Activated CD4-positive, alpha-beta T cell treated with anti-CD3 and anti-CD28 coated beads, Interleukin-2, amount 50 U/mL, for 4 hours (primary cell): ENCODE results near the gene G2E3.
"Not testable (repeated sequence)": the region's sequence is repeated elsewhere in the genome, so short reads cannot be mapped to it uniquely, and the experiment has no call there.

ENCODE experiments used
- DNase-seq, 2 experiments: peaks; one replicate each; pipeline ENCODE4 v3.0.0-alpha.2; 2020

G2E3 gene, protein sequence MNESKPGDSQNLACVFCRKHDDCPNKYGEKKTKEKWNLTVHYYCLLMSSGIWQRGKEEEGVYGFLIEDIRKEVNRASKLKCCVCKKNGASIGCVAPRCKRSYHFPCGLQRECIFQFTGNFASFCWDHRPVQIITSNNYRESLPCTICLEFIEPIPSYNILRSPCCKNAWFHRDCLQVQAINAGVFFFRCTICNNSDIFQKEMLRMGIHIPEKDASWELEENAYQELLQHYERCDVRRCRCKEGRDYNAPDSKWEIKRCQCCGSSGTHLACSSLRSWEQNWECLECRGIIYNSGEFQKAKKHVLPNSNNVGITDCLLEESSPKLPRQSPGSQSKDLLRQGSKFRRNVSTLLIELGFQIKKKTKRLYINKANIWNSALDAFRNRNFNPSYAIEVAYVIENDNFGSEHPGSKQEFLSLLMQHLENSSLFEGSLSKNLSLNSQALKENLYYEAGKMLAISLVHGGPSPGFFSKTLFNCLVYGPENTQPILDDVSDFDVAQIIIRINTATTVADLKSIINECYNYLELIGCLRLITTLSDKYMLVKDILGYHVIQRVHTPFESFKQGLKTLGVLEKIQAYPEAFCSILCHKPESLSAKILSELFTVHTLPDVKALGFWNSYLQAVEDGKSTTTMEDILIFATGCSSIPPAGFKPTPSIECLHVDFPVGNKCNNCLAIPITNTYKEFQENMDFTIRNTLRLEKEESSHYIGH

DNA sequence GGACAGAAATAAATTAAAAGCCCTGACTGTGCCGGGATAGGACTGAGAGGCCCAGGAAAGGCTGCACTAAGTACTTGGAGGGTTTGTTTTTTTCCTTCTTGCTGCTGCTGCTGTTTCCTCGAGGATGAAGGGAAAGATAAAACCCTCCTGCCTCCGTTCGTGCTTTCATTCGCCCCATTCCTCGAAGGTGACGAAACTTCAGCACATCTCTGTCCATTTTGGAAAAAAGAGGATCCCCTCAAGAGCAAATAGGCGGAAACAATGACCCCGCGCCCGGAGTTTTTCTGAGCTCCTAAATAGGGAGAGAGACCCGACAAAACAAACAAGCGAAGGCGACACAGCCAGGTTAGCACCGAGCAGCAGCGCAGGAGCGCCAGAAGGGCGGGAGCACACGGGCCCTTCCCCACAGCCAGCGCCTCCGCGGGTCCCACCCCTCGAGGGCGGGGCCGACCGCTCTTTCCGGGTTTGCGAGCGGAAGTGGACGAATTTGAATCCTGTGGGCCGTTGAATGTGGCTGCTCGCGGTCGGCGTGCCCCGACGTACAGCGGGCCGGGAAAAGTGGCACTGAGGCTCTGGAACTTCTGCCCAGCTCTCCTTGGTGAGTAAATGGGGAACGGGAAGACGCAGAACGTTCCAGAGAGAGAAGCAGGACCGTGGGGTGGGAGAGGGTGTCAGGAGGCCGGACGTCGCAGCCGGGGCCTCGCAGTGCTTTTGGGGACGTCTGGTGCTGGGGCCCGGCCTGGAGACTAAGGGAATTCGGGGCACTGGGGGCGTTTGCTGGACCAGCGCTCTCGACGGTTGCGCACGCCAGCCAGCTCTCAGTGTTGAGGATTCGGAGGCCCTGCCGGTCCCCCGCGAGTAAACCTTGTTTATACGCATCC lies at the start of gene G2E3:
G2E3 (plus strand) TSS at position 484 of the 881 bp plus-strand sequence. CDS start 21,922 bp downstream, outside the sequence.
- DNase-seq: peak; percentile 79 to 83

DNA sequence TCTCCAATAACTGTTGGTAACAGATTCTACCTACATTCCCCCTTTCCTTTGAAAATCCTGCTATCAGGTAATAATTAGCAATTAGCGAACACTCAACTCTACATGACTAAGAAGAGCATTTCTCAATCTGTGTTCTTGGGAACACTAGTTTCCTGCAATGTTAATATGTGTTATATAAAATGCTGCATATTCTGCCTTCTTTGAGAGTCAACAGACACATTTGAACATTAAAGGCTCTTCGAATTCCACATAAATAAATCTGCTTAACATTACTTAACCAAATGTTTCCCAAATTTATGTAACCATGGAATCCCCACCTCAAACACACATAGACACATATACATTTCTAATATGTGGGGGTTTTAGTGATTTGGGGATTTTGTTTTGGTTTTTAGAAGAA lies 41.2 kb upstream of the G2E3 start:
- DNase-seq: no peak

DNA sequence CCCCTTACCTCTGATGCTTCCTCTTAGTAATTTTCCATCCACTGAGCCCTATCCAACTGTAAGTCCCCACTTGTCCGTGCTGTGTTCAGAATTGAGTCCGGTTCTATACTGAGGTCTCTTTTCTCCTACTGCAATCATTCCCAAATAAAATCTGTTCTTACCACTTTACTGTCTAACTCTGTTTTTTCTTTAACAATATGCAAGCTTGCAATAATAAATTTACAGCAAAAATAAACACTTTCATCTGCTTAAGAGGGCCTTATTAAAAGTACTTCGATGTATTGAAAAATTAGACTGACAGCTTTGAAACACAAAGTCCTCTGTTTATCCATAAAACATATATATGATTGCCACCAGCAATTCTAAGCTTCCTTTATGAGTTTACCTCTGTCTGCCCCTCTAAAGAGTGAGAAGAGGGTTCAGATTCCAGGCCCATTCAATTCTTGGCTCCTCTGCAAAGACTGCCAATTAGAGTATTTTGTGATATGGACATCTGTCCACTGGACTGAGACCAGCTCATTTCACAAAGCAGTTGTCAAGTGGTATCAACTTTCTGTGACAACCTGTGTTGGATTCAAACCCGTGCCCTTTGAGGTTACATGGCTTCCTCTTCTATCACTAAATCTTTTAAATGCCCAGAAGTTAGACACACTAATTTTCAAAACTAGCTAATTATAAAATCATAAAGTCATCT lies 39.9 kb upstream of the G2E3 start:
- DNase-seq: no peak

DNA sequence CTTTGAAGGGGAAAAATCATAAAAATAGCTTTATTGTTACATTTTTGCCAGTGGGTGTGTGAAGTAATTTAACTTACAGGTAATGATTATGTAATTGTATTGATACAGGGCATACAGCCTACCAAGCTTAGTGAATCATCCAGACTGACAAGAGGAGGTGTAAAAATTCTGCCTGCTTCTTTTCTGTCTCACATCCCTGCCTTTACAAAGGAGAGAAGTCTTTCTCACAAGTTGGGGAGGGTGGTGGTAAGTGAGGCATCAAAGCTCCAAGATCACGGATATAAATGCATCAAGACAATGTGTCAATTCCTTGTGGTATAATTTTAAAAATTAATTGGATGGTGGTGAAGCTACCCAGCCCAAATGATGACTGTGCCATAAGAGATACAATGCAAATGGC lies 39.0 kb upstream of the G2E3 start:
- no peak for DNase-seq

DNA sequence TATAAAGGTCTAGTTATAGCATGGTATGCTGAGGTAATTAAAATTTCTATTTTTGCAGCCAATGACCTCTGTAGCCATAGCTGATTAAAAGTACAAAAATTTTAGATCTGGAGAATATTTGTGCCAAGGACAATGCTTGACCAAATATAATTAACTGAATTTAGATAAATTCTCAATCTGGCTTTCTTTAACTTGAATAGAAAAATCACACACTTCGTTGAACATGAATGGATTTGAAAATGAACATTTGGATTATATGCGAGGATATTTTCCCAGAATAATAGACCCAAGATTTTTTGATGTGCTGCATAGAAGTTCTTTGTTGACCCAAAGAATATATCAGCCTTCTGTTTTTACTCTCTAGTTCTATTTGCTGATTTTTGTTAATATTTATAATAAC lies 38.4 kb upstream of the G2E3 start:
- no peak for DNase-seq

DNA sequence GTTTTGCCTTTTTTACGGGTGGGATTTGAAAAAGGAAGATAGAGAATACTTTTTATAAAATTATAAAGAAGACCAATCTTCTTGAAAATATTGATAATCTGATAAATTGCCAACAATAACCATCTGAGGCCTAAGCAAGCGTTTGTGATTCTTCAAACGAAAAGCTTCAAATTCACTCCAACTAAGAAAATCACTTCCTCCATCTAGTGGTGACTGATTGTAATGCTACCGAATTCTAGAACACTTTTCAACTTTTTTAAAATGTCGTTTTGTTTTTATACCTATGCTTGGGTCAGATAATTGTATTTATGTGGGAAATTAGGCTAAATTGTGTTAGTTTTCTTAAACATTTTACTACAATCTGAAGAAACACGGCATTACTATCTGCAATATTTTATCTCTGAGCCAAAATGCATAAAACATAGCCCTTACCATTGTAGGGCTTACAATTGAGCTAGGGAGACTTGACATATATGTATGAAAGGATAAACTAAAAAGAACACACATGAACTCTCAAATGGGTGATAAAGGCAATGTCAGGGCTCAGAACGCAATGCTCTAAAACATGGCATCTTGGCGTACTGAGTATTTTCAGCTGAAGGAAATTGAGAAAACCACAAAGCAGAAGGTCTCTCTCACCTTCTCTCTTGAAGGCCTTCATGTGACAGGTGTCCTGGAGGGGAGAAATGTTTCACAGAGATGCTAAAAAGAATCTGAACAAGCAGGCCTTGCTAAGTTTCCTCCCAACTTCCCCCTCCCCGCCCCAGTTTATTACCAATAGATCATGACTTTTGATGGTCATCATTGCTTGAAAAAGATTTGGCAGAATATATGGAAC lies 36.8 kb upstream of the G2E3 start:
- DNase-seq: no peak

DNA sequence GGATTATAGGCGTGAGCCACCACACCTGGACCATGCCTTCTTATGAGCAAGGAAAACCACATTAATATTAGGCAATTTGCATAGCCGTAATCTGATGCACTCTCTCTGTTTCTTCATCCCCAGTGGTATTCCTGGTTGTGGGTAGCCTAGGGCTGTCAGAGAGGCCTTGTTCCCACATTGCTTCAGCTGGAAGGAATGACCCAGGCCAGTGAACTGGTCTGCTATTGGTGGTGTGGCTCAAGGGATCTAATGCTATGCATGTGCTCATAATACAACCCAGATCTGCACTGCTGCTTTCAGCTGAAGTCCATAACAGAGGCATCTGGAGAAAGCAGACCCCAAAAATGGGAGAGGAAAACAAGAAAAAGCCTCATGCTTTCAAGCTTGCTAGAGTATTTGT lies 33.1 kb upstream of the G2E3 start:
- no peak for DNase-seq

DNA sequence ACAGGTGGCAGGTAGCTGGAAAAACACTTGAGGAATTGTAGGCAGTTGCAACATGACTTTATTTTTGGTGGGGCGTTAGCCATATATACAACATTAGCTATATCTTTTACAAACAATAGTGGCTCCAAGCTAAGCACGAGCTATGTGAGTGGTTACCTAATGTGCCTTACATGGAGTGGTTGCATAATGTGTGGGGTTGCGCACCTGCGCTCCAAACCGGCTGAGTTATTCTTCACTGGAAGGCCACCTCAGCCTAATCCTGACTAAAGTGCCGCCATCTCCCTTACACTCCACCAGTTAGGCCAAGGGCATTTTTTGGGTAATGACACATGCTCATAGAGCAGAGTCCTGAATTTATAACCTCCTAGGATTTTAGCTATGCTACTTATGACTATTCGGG lies 31.8 kb upstream of the G2E3 start:
- DNase-seq: no peak

DNA sequence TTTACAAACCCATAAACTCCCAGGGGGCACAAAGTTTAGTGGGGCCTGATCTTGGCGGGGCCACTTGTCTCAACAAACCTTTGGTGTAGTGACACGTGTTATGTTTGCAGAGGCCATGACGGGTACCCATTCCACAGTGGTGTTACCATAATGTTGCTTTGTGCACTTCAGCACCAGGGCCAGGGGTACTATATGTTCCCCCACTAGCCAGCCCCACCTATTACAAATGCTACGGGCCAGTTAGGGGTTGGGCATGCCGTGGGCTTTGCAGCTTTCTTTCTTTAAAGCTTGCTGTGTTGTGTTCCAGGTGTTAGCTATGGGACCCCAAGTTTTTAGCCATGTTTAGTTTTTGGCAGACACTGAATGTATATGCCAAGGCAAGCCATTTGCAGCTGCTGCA lies 30.8 kb upstream of the G2E3 start:
- DNase-seq: no peak

DNA sequence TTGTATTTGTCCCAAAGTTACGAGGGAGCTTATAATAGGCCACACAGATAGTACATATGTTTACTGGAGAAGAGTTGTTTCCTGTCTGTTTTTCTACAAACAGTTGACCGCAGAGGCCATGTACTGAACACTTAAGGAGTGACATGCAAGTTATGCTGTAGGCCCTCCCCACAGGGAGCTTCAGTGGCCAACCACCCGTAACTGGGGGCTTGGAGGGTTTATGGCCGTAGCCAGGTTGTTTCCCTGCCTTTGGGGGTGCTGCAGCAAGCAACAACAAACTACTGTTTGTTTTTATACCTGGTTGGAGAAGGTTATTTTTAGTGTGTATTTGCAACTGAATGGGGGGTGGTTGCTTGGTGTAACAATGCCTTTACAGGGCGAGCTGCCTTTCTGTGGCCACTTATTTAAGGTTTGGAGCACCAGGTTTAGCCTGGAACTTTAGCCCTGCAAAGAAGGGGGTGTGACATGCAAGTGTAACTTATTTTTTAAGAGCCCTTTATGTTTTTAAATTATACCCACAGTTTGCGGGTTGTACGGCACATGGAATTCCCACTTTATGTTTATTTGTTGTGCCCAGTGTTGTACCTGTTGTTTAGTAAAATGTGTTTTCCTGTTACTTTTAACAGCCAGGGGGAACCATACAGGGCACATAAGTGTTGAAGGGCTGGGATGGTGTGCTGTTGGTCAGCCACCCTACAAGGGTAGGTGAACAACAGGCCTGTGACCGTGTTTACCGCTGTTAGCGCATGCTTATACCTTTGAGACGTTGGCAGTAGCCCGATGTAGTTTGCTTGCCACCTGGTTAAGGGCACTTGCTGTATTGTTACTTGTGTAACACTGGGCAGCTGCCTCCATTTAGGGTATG lies 29.9 kb upstream of the G2E3 start:
- DNase-seq: no peak

DNA sequence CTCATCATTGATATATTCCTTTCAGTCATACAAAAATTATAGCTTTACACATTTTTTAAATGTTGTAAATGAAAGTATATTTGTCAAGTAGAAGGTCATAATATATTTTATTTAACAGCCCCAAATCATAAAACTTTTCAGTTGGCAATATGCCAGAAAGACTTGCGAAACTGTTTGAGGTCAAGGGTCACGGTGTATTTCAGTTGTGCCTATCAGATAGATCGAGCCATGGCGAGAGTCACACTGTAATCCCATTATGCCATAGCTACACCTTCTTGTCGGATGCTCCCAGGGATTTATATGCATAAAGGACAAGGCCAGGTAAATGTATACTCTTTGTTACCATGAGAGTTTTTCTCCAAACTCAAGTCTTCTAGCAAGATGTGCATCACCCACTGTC lies 26.7 kb upstream of the G2E3 start:
- DNase-seq: no peak

DNA sequence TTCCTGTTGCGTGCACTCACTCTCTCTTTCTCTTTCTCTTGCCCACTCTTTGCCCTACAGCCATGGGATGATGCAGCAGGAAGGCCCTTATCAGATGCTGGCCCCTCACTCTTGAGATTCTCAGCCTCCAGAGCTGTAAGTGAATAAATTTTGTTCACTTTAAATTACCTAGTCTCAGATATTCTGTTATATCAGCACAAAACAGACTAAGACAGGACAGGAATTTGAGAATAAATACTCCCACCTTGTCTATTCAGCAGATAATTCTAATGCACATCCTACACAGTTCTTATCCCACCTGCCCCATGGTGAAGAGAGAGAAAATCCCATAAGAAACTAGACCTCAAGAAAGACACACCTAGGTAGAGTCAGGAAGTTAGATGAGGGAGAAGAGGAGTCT lies 25.8 kb upstream of the G2E3 start:
- no peak for DNase-seq

DNA sequence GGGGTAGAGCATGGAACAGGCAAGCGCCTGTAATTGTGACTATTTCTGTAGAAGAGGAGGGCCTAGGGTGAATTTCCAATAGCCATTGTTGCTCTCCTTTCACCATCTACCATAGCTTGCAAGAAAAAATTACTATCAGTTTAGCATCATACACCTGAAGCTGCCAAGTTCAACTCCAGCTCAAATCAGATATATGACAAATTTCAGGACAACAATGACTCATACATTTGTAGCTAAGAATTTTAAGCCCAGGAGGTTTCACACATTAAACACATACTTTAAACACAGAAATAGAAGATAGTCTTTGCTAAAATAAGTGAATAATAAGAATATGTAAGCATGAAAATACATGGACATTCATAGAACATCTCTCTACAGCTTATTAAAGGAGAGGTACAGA lies 17.6 kb upstream of the G2E3 start:
- no peak for DNase-seq

DNA sequence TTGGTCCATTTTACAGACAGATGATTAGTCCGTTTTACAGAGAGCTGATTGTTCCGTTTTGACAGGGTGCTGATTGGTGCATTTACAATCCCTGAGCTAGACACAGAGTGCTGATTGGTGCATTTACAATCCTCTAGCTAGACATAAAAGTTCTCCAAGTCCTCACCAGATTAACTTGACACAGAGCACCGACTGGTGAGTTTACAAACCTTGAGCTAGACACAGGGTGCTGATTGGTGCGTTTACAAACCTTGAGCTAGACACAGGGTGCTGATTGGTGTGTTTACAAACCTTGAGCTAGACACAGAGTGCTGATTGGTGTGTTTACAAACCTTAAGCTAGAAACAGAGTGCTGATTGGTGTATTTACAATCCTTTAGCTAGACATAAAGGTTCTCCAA lies 12.2 kb upstream of the G2E3 start:
- DNase-seq: not testable (repeated sequence)

DNA sequence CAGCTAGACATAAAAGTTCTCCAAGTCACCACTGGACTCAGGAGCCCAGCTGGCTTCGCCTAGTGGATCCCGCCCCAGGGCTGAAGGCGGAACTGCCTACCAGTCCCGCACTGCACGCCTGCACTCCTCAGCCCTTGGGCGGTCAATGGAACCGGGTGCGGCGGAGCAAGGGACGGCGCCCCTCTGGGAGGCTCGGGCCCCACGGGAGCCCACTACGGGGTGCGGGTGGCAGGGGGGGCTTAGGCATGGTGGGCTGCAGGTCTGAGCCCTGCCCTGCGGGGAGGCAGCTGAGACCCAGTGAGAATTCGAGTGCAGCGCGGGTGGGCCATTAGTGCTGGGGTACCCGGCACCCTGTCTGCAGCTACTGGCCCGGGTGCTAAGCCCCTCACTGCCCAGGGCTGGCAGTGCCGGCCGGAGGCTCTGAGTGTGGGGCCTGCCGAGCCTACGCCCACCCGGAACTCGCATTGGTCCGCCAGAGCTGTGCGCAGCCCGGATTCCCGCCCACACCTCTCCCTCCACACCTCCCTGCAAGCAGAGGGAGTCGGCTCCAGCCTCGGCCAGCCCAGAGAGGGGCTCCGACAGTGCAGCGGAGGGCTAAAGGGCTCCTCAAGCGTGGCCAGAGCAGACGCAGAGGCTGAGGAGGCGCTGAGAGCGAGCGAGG lies 11.4 kb upstream of the G2E3 start:
- no peak for DNase-seq

DNA sequence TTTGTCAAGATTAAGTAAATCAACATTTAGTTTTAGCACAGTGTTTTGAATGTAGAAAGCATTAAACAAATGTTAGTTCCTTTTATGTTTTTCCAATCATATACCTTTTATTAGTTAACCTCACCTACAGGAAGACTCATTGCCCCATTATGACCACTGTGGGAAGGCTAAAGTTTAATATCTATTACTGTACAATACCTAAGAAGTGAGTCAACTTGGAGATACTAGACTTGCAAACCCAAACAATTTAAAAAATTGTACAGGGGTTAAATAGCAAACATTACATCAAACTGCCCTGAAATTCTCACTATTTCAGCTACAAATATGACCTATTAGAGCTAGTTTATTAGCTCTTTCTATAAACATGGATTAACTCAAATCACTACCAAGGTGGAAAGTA lies 8.6 kb upstream of the G2E3 start:
- no peak for DNase-seq

DNA sequence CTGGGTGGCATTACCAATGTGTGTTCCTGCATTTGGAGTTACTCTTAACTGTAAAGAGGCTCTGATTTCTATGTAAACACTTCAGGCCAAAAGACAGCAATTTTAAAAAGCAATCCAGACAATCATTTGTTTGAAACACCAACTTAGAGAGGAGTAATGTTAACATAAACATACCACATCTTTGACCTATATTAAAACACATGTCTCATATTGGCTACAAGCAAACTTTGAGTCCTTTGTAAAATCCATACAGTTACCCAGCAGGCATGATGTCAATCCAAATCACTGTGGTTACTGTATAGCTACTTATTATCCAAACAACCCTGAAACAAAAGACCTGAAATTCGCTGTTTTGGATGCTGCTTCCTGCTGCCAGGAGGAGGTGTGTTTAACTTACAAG lies 7.5 kb upstream of the G2E3 start:
- DNase-seq: no peak

DNA sequence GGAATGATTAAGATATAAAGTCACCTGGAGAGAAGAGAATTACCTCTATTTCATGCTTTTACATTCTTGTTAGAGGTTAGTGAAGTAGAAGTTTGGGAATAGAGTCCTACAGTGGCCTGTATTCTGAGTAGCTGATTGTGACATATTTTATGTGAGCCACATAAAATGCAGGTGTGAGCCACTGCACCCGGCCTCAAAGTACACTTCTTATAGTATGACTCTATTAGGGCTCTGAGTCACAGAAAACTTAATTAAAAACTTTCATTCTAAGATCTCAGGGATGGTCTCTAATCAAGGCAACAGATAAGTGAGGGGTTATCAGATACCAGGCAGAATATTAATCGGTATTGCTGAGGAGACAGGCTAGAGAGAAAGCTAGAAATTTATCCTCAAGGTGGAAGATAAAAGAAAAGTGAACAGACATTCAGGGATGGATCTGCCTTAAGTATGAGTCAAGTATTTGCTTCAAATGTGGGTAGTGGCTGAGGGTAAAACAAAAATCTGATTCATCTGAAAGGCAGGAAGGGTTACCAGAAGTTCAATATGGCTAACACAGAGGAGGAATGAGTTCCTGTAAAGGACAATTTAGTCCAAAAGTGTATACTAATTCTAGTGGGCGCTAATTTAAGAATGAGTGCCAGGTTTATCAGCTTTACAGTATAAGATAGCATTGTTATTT lies 5.5 kb upstream of the G2E3 start:
- no peak for DNase-seq

DNA sequence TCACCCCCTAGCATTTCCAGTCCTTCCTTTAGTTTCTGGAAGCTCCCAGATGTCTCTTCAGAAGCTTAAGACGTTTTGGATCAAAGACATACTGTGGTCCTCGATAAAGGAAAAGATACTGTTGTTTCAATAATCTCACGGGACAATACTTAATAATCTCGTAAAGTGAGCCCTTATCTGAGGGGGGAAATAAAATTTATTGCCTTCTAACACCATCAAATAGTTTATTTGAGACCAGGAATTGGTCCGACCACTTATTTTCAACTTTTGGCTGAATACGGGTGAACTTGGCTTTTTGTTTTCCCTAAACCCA lies 640 bp upstream of the G2E3 start:
- DNase-seq: no peak

DNA sequence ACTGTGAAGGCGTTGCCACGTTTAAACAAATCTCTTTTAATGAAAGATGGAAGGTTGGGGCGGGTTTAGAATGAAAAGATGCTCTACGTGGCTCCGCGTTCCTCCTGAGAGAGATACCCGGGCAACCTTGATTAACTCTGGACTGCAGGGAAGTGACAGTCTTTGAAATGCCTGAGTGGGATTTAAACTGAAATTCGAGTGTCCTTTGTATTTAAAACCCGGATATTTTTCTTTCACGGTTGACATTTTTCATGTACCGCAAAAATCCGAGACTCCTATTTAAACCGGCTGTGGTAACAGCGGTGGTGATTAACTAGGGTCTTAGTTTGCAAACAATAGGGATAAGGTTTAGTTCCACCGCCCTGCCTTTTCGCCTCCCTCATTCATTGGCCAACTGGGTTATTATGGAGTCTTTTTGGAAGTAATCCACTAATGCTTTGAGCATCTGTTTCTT lies 707 bp downstream of the G2E3 start:
- DNase-seq: no peak
